Uterus (tissue), 2 donors: ENCODE measurements around the gene PARD3.

Experiments used
- POLR2A ChIP-seq, 2 donors: fragments of 450-650 bp; IDR thresholded peaks; one replicate each; pipeline ENCODE4 v1.6.1; 2016; ENCODE audit warnings: antibody characterized with exemption in 2 of 2, mild to moderate bottlenecking in 1 of 2, moderate library complexity in 1 of 2
- TF ChIP-seq, protein P1 (sequence below), 4 experiments: fragments of 200-600 bp in 2 of 4; fragments of 450-650 bp in 2 of 4; sonication (generic) in 2 of 4; IDR thresholded peaks; one replicate each; pipeline ENCODE4 v1.5.1; 2016 to 2019; ENCODE audit warnings: antibody characterized with exemption in 4 of 4, mild to moderate bottlenecking in 2 of 4, moderate library complexity in 1 of 4

- TF ChIP-seq, protein P1, sequence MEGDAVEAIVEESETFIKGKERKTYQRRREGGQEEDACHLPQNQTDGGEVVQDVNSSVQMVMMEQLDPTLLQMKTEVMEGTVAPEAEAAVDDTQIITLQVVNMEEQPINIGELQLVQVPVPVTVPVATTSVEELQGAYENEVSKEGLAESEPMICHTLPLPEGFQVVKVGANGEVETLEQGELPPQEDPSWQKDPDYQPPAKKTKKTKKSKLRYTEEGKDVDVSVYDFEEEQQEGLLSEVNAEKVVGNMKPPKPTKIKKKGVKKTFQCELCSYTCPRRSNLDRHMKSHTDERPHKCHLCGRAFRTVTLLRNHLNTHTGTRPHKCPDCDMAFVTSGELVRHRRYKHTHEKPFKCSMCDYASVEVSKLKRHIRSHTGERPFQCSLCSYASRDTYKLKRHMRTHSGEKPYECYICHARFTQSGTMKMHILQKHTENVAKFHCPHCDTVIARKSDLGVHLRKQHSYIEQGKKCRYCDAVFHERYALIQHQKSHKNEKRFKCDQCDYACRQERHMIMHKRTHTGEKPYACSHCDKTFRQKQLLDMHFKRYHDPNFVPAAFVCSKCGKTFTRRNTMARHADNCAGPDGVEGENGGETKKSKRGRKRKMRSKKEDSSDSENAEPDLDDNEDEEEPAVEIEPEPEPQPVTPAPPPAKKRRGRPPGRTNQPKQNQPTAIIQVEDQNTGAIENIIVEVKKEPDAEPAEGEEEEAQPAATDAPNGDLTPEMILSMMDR (IDR thresholded peaks at IDR 0.05) = no peak
- no peak for TF ChIP-seq POLR2A (IDR thresholded peaks at IDR 0.05)
Measured at GRCh38 chr10:34126371-34127151, 688.5 kb downstream of the PARD3 start.
